H1 (cell line): ENCODE measurements around the gene STH. TPM values are rescaled to one million over a fixed set of nuclear protein-coding genes. Genes with fewer than 3 reads are reported as not detected.

Source experiments
- CTCF ChIA-PET: fragments of 300-600 bp; sonication (Branson Sonifier 250); formaldehyde crosslinking; loops from one replicate; lab custom pipeline; 2021; ENCODE audit not compliant: partially characterized antibody; lab: Charles Lee
- POLR2A ChIA-PET: fragments of 300-600 bp; sonication (Branson Sonifier 250); formaldehyde crosslinking; loops from one replicate; lab custom pipeline; 2021; ENCODE audit warnings: inconsistent platforms; ENCODE audit not compliant: partially characterized antibody; lab: Charles Lee
- DNase-seq, 2 experiments: peaks; one replicate each; pipeline versions ENCODE4 v3.0.0 to v3.0.0-alpha.2; 2010 to 2022; ENCODE audit warnings: low spot score in 2 of 2, low read depth in 1 of 2, mixed read lengths in 1 of 2
- FAIRE-seq: peaks from 2 replicates; lab custom pipeline; 2011; peaks lifted over from hg19 to GRCh38; lab: Jason Lieb, UNC
- H2AFZ ChIP-seq: 2 replicates; pipeline ENCODE4 v1.8.1; 2012; ENCODE audit warnings: low read length, inconsistent platforms
- H2AK5ac ChIP-seq: 2 replicates; pipeline ENCODE4 v1.6.1; 2013; ENCODE audit warnings: low read depth, low read length
- H2BK120ac ChIP-seq: replicated peaks from 2 replicates; pipeline ENCODE3; 2013; ENCODE audit warnings: low read depth, low read length, inconsistent platforms
- H2BK12ac ChIP-seq: 2 replicates; pipeline ENCODE4 v1.6.1; 2013; ENCODE audit warnings: low read depth, low read length
- H2BK15ac ChIP-seq: 2 replicates; pipeline ENCODE4 v1.6.1; 2013; ENCODE audit warnings: low read length
- H2BK20ac ChIP-seq: 2 replicates; pipeline ENCODE4 v1.6.1; 2013; ENCODE audit warnings: low read length
- H2BK5ac ChIP-seq: 2 replicates; pipeline ENCODE4 v1.6.1; 2013; ENCODE audit warnings: low read depth, low read length
- H3K14ac ChIP-seq: 2 replicates; pipeline ENCODE4 v1.6.1; 2013; ENCODE audit warnings: inconsistent platforms; ENCODE audit not compliant: insufficient read length
- H3K18ac ChIP-seq: 2 replicates; pipeline ENCODE4 v1.6.1; 2013; ENCODE audit warnings: low read length; ENCODE audit errors: extremely low read depth
- H3K23ac ChIP-seq: 2 replicates; pipeline ENCODE4 v1.6.1; 2013; ENCODE audit warnings: inconsistent platforms; ENCODE audit not compliant: insufficient read length
- H3K23me2 ChIP-seq: 2 replicates; pipeline ENCODE4 v1.6.1; 2013; ENCODE audit warnings: low read depth, low read length
- H3K27ac ChIP-seq: 2 replicates; pipeline ENCODE4 v1.6.1; 2011; ENCODE audit warnings: low read depth, low read length, inconsistent platforms
- H3K27me3 ChIP-seq, 4 experiments: replicated peaks in 1 of 4; 1 replicate in 1 of 4; 2 replicates in 3 of 4; pipeline versions ENCODE4 v1.6.1 to v1.8.1; 2011 to 2013; ENCODE audit warnings: low read length in 3 of 4, mild to moderate bottlenecking in 3 of 4, inconsistent platforms in 2 of 4, mixed read lengths in 2 of 4, moderate library complexity in 1 of 4; ENCODE audit not compliant: control insufficient read depth in 3 of 4, insufficient read depth in 3 of 4; ENCODE audit errors: extremely low read depth in 1 of 4
- H3K36me3 ChIP-seq, 4 experiments: 2 replicates each; pipeline versions ENCODE4 v1.6.1 to v1.8.1; 2011 to 2013; ENCODE audit warnings: mild to moderate bottlenecking in 4 of 4, low read length in 3 of 4, moderate library complexity in 2 of 4, control low read depth in 1 of 4, inconsistent platforms in 1 of 4; ENCODE audit not compliant: insufficient read depth in 4 of 4, control insufficient read depth in 2 of 4
- H3K4ac ChIP-seq: replicated peaks from 2 replicates; pipeline ENCODE3; 2013; ENCODE audit warnings: low read length, low read depth, mixed read lengths, inconsistent platforms; ENCODE audit not compliant: insufficient read length
- H3K4me1 ChIP-seq, 4 experiments: replicated peaks in 1 of 4; 1 replicate in 1 of 4; 2 replicates in 3 of 4; pipeline versions ENCODE4 v1.6.1 to v1.8.1; 2011 to 2013; ENCODE audit warnings: low read length in 3 of 4, inconsistent platforms in 2 of 4, mixed read lengths in 1 of 4; ENCODE audit not compliant: insufficient read depth in 4 of 4, control insufficient read depth in 3 of 4
- H3K4me2 ChIP-seq, 2 experiments: 2 replicates each; pipeline versions ENCODE4 v1.6.1 to v1.8.1; 2011 to 2013; ENCODE audit warnings: low read depth in 2 of 2, low read length in 2 of 2, control low read depth in 1 of 2, inconsistent platforms in 1 of 2, mild to moderate bottlenecking in 1 of 2; ENCODE audit not compliant: insufficient read depth in 1 of 2
- H3K4me3 ChIP-seq, 4 experiments: fragments of 200-600, 300-600 bp in 1 of 4; sonication (generic), shearing (Covaris generic), sonication (Bioruptor Twin) in 1 of 4; 2 replicates each; pipeline versions ENCODE4 v1.5.1 to v1.8.1; 2011 to 2016; ENCODE audit warnings: low read length in 4 of 4, low read depth in 3 of 4, control low read depth in 2 of 4, inconsistent platforms in 2 of 4, mild to moderate bottlenecking in 2 of 4, mixed read lengths in 1 of 4, moderate library complexity in 1 of 4; ENCODE audit not compliant: insufficient read depth in 2 of 4; ENCODE audit errors: extremely low read depth in 1 of 4
- H3K56ac ChIP-seq: replicated peaks from 2 replicates; pipeline ENCODE3; 2013; ENCODE audit warnings: low read depth, mild to moderate bottlenecking, mixed read lengths, low read length, inconsistent platforms; ENCODE audit not compliant: insufficient read length
- H3K79me1 ChIP-seq: 2 replicates; pipeline ENCODE4 v1.6.1; 2013; ENCODE audit warnings: low read depth, low read length, control low read depth
- H3K79me2 ChIP-seq, 2 experiments: 2 replicates each; pipeline versions ENCODE4 v1.6.1 to v1.8.1; 2012 to 2013; ENCODE audit warnings: low read length in 2 of 2, mild to moderate bottlenecking in 2 of 2, inconsistent platforms in 1 of 2; ENCODE audit not compliant: insufficient read depth in 2 of 2, control insufficient read depth in 1 of 2
- H3K9ac ChIP-seq, 4 experiments: replicated peaks in 1 of 4; 1 replicate in 1 of 4; 2 replicates in 3 of 4; pipeline versions ENCODE4 v1.6.1 to v1.8.1; 2011 to 2013; ENCODE audit warnings: low read depth in 3 of 4, low read length in 3 of 4, control low read depth in 2 of 4, mild to moderate bottlenecking in 2 of 4, moderate library complexity in 2 of 4, inconsistent platforms in 1 of 4; ENCODE audit errors: extremely low read depth in 1 of 4
- H3K9me3 ChIP-seq, 2 experiments: 2 replicates each; pipeline versions ENCODE4 v1.6.1 to v1.8.1; 2012 to 2013; ENCODE audit warnings: mild to moderate bottlenecking in 2 of 2, moderate library complexity in 2 of 2, control low read depth in 1 of 2, inconsistent platforms in 1 of 2, low read depth in 1 of 2, low read length in 1 of 2, mixed read lengths in 1 of 2; ENCODE audit not compliant: insufficient read depth in 2 of 2
- H4K20me1 ChIP-seq, 2 experiments: replicated peaks in 1 of 2; 2 replicates each; pipeline versions ENCODE3 to v1.8.1; 2011 to 2013; ENCODE audit warnings: inconsistent platforms in 2 of 2, low read length in 2 of 2, mild to moderate bottlenecking in 1 of 2; ENCODE audit not compliant: insufficient read depth in 2 of 2, control insufficient read depth in 1 of 2
- H4K5ac ChIP-seq: 2 replicates; pipeline ENCODE4 v1.6.1; 2013; ENCODE audit warnings: low read length, low read depth, mixed read lengths, inconsistent platforms; ENCODE audit not compliant: insufficient read length
- H4K8ac ChIP-seq: 2 replicates; pipeline ENCODE4 v1.8.0; 2013; ENCODE audit warnings: mild to moderate bottlenecking, moderate library complexity, low read length, inconsistent platforms; ENCODE audit not compliant: insufficient read depth; ENCODE audit errors: extremely low read depth
- H4K91ac ChIP-seq: replicated peaks from 2 replicates; pipeline ENCODE3; 2013; ENCODE audit warnings: low read length, mixed read lengths, inconsistent platforms; ENCODE audit not compliant: insufficient read length
- ASH2L ChIP-seq: fragments of 200-600, 300-600 bp; sonication (generic); IDR thresholded peaks from one replicate; pipeline ENCODE4 v1.7.1; 2017; ENCODE audit warnings: low read length
- HDAC6 ChIP-seq: IDR thresholded peaks from one replicate; pipeline ENCODE4 v1.7.1; 2012; ENCODE audit warnings: low read depth, mild to moderate bottlenecking, inconsistent platforms, low read length, moderate library complexity
- SIX5 ChIP-seq: IDR thresholded peaks from 2 replicates; pipeline ENCODE4 v1.6.1; 2011; ENCODE audit warnings: mild to moderate bottlenecking, low read depth, low read length
- SUZ12 ChIP-seq: fragments of 200-600 bp; sonication (generic); IDR thresholded peaks from 2 replicates; pipeline ENCODE4 v1.6.1; 2012; ENCODE audit warnings: mild to moderate bottlenecking, inconsistent platforms, low read length, moderate library complexity, mixed read lengths
- TAF7 ChIP-seq: optimal IDR thresholded peaks from 2 replicates; pipeline ENCODE3; 2011; ENCODE audit warnings: low read depth, mild to moderate bottlenecking, inconsistent platforms, low read length, moderate library complexity, borderline replicate concordance
- WGBS, 2 experiments: shearing (Covaris generic) in 1 of 2; methylation state at CpG; one replicate each; pipeline versions ENCODE4 v1.1.6 to v1.1.7; 2013 to 2015; ENCODE audit warnings: low lambda C conversion rate in 2 of 2, mixed read lengths in 2 of 2, inconsistent platforms in 1 of 2, low coverage in 1 of 2, missing lambda C conversion rate in 1 of 2; ENCODE audit not compliant: insufficient replicate concordance in 2 of 2, insufficient coverage in 1 of 2, insufficient read length in 1 of 2; ENCODE audit errors: extremely low coverage in 1 of 2, missing lambda C conversion rate in 1 of 2; 5-methylcytosine and 5-hydroxymethylcytosine counted together
- polyA plus RNA-seq, 7 experiments: library from polyadenylated mRNA; depleted of rRNA in 3 of 7; stranded (reverse) in 5 of 7; unstranded in 2 of 7; fragments of >200 nt in 5 of 7; fragments of 200-250 nt in 2 of 7; gene quantifications; 1 replicate in 5 of 7; 2 replicates in 1 of 7; 4 replicates in 1 of 7; pipeline versions ENCODE4 v1.2.1 to v1.2.3, GENCODE V29; 2011 to 2013; ENCODE audit warnings: missing spikeins in 2 of 7, mixed read lengths in 2 of 7
- total RNA-seq: library from RNA; stranded (reverse); fragmentation: NEBNext Ultra II Directional; extraction: Animal tissue kit (Norgen Biotek cat#: 25700); gene quantifications from 2 replicates; pipeline ENCODE4 v1.2.1, GENCODE V29; 2021
- TF ChIP-seq, protein P1 (sequence below): IDR thresholded peaks from 2 replicates; pipeline ENCODE4 v1.6.1; 2012; ENCODE audit warnings: low read length, inconsistent platforms

STH gene
- total and polyA plus RNA-seq, 2 of the 8 experiments (the other 6 are each of a cell fraction or from before 2014, with no cell fraction given): not detected

DNA sequence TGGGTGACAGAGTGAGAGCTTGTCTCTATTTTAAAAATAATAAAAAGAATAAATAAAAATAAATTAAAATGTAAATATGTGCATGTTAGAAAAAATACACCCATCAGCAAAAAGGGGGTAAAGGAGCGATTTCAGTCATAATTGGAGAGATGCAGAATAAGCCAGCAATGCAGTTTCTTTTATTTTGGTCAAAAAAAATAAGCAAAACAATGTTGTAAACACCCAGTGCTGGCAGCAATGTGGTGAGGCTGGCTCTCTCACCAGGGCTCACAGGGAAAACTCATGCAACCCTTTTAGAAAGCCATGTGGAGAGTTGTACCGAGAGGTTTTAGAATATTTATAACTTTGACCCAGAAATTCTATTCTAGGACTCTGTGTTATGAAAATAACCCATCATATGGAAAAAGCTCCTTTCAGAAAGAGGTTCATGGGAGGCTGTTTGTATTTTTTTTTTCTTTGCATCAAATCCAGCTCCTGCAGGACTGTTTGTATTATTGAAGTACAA, 8.5 kb downstream of the STH start:
- Histone ChIP-seq H4K91ac (no peak overlapping the region), H4K8ac (no peak overlapping the region), H4K5ac (no peak overlapping the region), H3K9ac (no peak overlapping the region), H3K9me3 (no peaks in the 10 kb centered on the region), H3K4me1 (no peaks in the 10 kb centered on the region), H3K56ac (no peak overlapping the region), H3K23me2 (peaks cover 2% of the 10 kb centered on the region; the same call in 1 of the 2 replicates), H3K4me3 (no peak overlapping the region), H4K20me1 (no peaks in the 10 kb centered on the region), H3K23ac (no peak overlapping the region), H3K36me3 (no peaks in the 10 kb centered on the region), H2BK5ac (no peak overlapping the region), H3K4ac (no peak overlapping the region), H2AFZ (no peak overlapping the region), H2BK15ac (no peak overlapping the region), H3K27me3 (no peaks in the 10 kb centered on the region), H2BK12ac (no peak overlapping the region), H2AK5ac (no peak overlapping the region), H3K14ac (no peak overlapping the region), H3K4me2 (no peak overlapping the region), H3K79me1 (no peaks in the 10 kb centered on the region), H2BK20ac (no peak overlapping the region), H3K27ac (no peak overlapping the region), H3K18ac (no peak overlapping the region), H3K79me2 (no peaks in the 10 kb centered on the region), H2BK120ac (no peak overlapping the region)
- POLR2A ChIA-PET: no interaction called here
- FAIRE-seq (no peak), DNase-seq (no peak)
- CTCF ChIA-PET: interaction anchor here (0.7 to 1.2 kb wide), 5 partner anchors 11 to 174 kb away, joined by 3 to 4 read pairs (median 3); no protein-coding TSS in a partner anchor
- whole genome bisulfite sequencing, 2 experiments: 97% methylated on average over 2 of the region's 2 CpGs; no CpG with 5 or more reads in 1 of the 2 experiments
- TF ChIP-seq HDAC6 (no peak), SIX5 (no peak), TAF7 (no peak), ASH2L (no peak), SUZ12 (no peak)
- TF ChIP-seq, protein P1, sequence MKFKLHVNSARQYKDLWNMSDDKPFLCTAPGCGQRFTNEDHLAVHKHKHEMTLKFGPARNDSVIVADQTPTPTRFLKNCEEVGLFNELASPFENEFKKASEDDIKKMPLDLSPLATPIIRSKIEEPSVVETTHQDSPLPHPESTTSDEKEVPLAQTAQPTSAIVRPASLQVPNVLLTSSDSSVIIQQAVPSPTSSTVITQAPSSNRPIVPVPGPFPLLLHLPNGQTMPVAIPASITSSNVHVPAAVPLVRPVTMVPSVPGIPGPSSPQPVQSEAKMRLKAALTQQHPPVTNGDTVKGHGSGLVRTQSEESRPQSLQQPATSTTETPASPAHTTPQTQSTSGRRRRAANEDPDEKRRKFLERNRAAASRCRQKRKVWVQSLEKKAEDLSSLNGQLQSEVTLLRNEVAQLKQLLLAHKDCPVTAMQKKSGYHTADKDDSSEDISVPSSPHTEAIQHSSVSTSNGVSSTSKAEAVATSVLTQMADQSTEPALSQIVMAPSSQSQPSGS: no peak
